ENCODE measurements around the gene TMEM59. TPM values are rescaled to one million over a fixed set of nuclear protein-coding genes. Genes with fewer than 3 reads are reported as not detected.
A peak's percentile ranks its signal among the peaks of the same experiment; 100 is the strongest.
"Not testable (repeated sequence)": the region's sequence is repeated elsewhere in the genome, so short reads cannot be mapped to it uniquely, and the experiment has no call there.

Gene TMEM59
- total RNA-seq: 232 and 301 TPM in 2 replicates

- peak; percentile 93 to 98 for DNase-seq (ENCODE audit: low read depth in 2 of 2)
Measured at GRCh38 chr1:54052934-54053744, at the start of gene TMEM59, which contains the start of gene TCEANC2. Gene TMEM59, minus strand, starts transcription at chr1:54053204. Its CDS starts 16 bp downstream, at chr1:54053188. Gene TCEANC2, plus strand, starts transcription at chr1:54053608. Its CDS starts 815 bp downstream, at chr1:54054423.

- no peak for DNase-seq (ENCODE audit: low read depth in 2 of 2)
Measured at GRCh38 chr1:54100500-54100899, 47.5 kb upstream of the TMEM59 start.

- no peak for DNase-seq (ENCODE audit: low read depth in 2 of 2)
Measured at GRCh38 chr1:54099061-54099610, 46.1 kb upstream of the TMEM59 start.

GRCh38 chr1:54096877-54097240, 43.9 kb upstream of the TMEM59 start:
- DNase-seq (ENCODE audit: low read depth in 2 of 2): no peak

- DNase-seq (ENCODE audit: low read depth in 2 of 2): no peak
Measured at GRCh38 chr1:54096227-54096876, 43.3 kb upstream of the TMEM59 start.

- peak; percentile 18 to 38 for DNase-seq (ENCODE audit: low read depth in 2 of 2)
Measured at GRCh38 chr1:54095546-54096226, 42.7 kb upstream of the TMEM59 start.

- DNase-seq (ENCODE audit: low read depth in 2 of 2): not testable (repeated sequence)
Measured at GRCh38 chr1:54094730-54095105, 41.7 kb upstream of the TMEM59 start.

- DNase-seq (ENCODE audit: low read depth in 2 of 2): no peak
Measured at GRCh38 chr1:54094001-54094729, 41.2 kb upstream of the TMEM59 start.

- DNase-seq (ENCODE audit: low read depth in 2 of 2): no peak
Measured at GRCh38 chr1:54091666-54092065, 38.7 kb upstream of the TMEM59 start.

GRCh38 chr1:54088385-54088784, 35.4 kb upstream of the TMEM59 start:
- no peak for DNase-seq (ENCODE audit: low read depth in 2 of 2)

- no peak for DNase-seq (ENCODE audit: low read depth in 2 of 2)
Measured at GRCh38 chr1:54086754-54087153, 33.8 kb upstream of the TMEM59 start.

GRCh38 chr1:54084794-54085193, 31.8 kb upstream of the TMEM59 start:
- no peak for DNase-seq (ENCODE audit: low read depth in 2 of 2)

GRCh38 chr1:54081306-54082270, 28.6 kb upstream of the TMEM59 start:
- peak; percentile 55 to 77 for DNase-seq (ENCODE audit: low read depth in 2 of 2)

GRCh38 chr1:54080598-54081049, 27.6 kb upstream of the TMEM59 start:
- no peak for DNase-seq (ENCODE audit: low read depth in 2 of 2)

- DNase-seq (ENCODE audit: low read depth in 2 of 2): no peak
Measured at GRCh38 chr1:54077359-54077758, 24.4 kb upstream of the TMEM59 start.

- DNase-seq (ENCODE audit: low read depth in 2 of 2): peak; percentile 44 to 62
Measured at GRCh38 chr1:54070171-54070837, 17.3 kb upstream of the TMEM59 start.

GRCh38 chr1:54069791-54070170, 16.8 kb upstream of the TMEM59 start:
- DNase-seq (ENCODE audit: low read depth in 2 of 2): no peak

GRCh38 chr1:54064299-54064698, 11.3 kb upstream of the TMEM59 start:
- DNase-seq (ENCODE audit: low read depth in 2 of 2): no peak

- peak in 1 of 2 donors; percentile 10 for DNase-seq (ENCODE audit: low read depth in 2 of 2)
Measured at GRCh38 chr1:54054438-54054749, 1.4 kb upstream of the TMEM59 start.

Measured in dermis microvascular lymphatic vessel endothelial cell (primary cell).